HG02610 (cell line): Measurements from ENCODE around the gene CLK3.

Experiments used
- ATAC-seq: cut with Tn5 transposase; IDR thresholded peaks from one replicate; pipeline ENCODE4 v1.9.1; 2021; ENCODE audit warnings: mild to moderate bottlenecking, moderate library complexity; ENCODE audit not compliant: unreplicated experiment

Gene CLK3

DNA sequence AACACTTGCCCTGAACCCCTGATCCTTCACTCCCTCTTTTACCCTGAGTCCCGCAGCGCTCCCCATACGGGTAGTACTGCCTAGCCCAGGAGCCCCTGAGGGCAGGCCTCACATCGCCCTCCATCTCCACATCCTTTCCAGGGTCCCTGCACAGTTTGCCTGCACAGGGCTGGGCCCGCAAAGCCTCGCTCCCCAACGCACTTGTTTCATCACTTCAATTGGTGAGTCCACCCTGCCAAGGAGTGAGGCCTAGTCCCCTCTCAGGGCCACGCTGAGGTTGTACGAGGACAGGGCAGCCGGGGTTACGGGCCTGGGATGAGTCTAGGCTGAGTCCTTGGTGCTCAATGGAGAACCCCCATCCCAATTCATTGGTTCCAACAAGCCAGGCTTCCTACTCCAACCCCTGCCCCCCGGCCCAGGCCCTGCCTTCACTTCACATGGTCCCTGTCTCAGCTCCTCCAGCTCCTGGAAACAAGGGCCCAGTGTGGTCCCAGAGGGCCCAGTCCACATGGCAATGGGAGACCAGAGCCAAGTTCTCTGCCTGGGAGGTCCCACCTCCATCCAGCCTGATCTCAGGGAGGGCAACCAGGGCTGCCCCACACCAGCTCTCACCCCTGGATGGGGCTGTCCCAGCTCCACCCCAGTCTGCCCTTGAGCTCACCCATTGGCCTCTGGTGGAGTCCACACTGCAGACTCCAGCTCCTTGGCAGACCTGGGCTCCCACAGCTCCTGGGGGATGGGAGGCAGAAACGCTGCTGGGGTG lies 12.4 kb upstream of the CLK3 start:
- no peak for ATAC-seq

DNA sequence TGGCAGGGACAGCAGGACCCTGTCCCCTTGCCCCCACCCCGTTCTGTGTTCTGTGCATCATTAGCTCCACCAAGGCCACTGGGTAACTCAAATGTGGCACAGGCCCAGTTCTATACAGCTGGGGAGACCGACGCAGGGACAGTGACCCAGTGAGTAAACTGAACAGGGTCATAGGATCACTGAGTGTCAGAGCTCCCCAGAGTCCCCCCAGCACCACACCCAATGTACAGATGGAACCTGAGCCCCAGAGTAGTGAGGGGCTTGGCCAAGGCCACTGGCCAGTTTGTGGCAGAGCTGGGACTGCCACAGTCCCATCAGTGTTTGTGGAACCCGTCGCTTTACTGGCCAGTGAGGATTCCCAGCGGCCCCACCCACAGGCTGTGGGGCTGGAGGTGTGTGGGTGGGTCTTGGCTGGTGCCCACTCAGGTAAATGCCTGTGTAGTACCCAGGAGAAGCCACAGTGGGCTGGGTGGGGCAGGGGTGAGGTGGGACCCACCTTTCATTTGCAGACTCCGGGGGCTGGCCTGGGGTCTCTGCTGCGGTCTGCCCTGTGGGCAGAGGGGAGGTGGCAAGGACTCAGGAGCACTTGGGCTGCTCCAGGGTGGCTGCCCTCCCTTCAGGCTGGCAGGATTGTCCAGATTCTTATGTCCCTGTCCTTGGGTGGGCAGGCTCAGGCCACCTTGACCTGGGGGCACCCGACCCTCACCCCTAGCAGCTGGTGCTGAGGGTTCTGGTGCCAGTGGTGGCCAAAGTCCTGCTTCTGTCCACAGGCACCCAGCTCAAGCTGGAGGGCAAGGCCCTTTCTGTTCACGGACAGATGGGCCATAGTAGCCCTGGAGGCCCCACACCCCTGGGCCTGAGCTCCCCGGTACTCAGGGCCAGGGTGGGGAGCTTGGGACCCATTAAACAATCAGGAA lies 11.6 kb upstream of the CLK3 start:
- ATAC-seq = no peak

DNA sequence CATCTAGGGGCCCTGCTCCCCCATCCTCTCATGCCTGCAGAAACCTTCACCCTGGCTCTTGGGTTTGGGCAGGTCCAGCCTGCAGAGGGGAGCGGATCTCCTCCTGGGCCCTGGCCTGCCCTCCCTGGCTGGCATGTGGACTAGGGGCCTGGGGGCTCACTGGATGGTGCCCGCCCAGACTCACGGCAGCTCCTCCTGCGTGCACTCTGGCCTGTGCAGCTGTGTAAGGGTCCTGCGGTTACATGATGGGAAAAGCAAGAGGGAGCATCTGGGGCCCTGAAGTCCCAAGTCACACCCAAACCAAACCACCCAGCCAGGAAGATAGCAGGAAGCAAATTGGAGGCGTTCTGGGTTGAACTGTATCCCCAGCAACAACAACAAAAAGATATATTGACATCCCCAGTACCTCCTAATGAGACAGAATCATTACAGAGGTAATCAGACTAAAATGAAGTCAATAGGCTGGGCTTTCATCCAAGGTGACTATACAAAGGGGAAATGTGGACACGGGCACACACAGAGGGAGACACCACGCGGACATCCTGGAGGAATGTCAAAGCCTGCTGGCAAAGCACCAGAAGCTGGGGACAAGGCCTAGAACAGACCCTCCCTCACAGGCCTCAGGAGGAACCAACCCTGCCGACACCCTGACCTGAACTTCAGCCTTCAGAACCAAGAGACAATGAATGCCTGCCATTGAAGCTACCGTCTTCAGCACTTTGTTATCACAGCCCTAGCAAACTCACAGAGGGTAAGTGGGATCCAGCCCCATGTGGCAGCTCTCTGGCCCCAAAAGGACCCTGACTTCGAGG lies 10.4 kb upstream of the CLK3 start:
- ATAC-seq = no peak

DNA sequence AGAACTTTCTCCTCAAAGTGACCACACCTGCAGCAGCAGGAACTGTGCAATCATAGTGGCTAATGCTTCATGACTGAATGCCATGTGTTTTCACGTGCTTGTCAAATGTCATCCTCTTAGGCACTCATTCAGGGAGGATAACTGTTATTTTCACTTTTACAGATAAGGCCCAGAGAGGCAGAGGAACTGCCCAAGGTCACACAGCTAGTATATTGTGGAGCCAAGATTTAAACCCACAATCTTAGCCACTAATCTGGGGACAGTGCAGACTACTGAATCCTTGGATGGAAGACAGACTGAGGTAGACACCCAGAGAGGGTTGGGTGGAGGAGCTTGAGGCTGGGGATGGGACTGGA lies 9.9 kb upstream of the CLK3 start:
- ATAC-seq = no peak

DNA sequence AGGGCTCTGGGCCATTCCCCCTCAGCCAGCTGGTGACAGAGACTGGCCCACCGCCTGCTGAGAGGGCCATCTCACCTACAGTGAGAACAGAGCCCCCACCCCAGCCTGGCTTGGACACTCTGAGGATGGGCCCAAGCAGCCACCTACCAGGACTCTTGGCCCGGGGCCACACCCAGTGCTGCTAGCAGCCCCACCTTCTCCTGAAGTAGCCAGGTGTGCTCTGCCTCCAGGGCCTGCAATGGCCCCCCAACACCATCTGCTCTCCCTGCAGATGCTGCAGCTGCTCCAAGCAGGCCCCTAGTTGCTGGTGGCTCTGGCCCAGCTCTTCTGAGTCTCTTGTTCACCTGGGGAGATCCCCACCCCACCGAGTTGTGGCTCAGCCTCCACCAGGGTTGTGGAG lies 6.8 kb upstream of the CLK3 start:
- no peak for ATAC-seq

DNA sequence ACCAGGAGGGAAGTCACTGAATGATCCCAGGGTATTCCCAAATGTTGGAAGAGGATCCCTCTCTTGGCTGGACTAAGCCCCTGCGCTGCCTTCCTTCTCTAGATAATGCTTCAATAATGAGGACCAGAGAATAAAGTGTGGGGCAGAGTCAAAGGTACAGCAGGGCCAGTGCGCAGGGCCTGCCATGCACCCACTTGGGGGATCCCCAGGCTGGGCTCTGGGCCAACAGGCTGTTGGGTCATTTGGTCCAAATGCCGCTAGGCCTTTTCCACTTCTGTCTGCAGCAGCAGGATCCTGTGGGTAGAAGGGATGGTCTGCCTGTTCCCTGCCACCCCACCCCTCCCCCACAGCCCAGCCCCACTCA lies 5.7 kb upstream of the CLK3 start:
- no peak for ATAC-seq

DNA sequence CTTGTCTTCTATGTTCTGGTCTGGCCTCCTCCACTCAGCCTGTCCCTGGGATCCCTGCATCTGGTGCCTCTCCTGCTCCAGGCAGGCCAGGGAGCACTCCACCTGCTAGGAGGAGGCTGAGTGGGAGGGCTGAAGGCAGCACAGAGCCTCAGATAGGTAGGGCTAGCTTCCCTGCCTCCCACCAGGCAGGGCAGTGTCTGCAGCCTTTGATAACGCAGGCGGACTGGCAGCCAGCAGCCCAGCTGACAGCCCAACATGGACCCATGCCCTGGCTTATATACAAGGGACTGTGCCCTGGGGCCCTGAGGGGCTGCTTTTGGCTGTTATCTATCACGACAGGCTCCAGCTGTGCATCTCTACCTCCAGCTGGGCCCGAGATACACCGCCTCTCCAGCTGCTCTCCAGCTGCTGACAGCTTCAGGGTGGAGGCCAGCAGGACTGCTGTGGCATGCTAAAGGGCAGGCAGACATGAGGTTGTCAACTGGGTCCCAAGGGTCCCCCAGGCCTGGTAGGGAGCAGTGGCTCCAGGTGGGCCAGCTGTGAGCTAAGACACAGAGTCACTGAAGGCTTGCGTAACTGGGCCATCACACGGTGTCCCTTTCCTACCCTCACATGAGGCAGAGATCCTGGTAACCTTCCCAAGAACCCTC lies 5.2 kb upstream of the CLK3 start:
- ATAC-seq = no peak

DNA sequence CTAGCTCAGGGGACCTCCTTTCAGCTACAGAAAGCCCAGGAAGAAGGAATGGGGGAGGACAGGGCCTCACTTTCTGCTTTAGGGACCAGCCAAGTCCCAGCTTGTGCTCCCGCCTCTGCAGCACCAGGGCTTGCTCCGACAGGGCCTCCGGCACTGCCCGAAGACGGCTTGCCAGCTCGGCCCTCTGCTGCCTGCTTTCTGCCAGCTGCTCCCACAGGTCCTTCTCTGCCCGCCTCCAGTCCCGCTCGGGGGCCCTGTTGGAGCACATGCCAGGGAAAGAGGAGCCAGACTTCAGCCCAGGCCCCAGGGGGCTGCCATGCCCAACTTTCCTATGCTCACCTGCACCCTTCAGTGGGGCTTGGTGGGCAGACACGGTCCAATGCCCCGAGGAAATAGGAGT lies 4.3 kb upstream of the CLK3 start:
- no peak for ATAC-seq

DNA sequence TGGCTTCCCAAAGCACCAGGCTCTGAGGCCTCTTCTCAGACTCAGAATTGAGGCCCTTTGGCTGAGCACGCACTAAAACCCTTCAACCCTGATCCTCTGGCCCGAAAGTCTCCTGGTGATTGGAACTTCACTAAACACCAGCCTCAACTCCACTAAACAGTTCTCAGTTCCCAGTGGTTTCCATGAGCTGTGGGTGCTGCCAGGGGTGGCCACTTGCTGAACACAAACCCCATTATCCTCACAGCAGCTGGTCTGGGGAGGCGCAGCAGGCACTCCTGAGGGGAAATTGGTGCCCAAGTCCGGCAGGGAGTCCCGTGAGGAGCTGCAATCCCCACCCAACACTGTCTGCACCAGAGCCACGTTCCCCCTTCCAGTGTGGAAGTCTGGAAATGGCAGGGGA lies 3.8 kb upstream of the CLK3 start:
- no peak for ATAC-seq

DNA sequence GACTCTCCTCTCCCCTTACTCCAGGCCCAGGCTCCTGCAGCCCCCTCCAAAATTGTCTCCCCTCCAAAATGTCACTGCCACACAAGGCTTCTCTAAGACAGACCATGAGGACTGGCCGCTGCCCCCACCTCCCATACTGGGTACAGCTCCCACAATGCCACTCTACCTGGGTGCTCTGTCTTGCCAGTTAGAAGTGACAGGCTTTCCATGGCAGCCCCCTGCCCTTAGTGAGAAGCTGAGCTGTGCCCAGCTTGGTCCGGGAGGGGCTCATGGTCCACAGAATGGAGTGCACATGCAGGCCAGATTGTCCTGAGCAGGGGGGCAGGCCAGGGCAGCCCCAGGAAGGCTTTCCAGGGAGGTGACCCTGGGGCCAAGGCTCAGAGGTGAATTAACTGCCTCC lies 3.0 kb upstream of the CLK3 start:
- no peak for ATAC-seq

DNA sequence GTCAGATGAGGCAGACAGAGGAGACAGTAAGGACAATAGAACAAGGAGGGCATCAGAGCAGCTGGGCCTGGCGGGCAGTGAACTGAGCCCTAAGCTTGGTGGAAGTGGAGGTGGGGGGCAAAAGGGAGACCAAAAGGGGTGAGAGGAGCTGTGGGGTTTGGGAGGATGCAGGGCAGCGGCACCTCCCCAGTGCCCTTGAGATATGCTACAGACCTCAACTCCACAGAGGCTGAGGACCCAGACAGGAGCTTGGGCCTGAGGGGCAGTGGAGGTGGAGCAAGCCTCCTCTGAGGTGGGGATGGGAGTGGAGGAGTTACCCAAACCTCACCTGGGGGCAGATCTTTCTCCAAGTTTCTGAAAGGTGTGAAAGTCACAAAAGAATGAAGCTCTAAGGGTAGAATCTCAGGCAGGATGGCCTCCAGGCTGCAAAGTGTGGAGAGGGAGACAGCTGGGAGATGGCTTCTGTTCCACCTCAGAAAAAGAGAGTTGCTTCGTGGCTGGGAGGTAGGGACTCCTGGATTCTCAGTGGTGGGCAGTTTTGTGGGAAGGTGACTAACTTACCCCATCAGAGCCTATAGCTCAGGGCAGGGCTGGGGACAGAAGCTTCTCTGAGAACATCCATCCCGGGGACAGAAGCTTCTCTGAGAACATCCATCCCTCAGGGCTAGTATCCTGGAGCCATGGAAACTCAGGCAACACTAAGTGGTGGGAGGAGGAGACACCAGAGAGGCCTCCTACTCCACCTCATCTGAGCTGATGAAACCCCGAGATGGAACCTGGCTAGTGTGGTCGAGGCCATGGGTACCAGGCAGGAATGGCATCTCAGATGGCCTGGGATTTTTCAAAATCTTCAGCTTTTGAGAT lies 2.3 kb upstream of the CLK3 start:
- no peak for ATAC-seq

DNA sequence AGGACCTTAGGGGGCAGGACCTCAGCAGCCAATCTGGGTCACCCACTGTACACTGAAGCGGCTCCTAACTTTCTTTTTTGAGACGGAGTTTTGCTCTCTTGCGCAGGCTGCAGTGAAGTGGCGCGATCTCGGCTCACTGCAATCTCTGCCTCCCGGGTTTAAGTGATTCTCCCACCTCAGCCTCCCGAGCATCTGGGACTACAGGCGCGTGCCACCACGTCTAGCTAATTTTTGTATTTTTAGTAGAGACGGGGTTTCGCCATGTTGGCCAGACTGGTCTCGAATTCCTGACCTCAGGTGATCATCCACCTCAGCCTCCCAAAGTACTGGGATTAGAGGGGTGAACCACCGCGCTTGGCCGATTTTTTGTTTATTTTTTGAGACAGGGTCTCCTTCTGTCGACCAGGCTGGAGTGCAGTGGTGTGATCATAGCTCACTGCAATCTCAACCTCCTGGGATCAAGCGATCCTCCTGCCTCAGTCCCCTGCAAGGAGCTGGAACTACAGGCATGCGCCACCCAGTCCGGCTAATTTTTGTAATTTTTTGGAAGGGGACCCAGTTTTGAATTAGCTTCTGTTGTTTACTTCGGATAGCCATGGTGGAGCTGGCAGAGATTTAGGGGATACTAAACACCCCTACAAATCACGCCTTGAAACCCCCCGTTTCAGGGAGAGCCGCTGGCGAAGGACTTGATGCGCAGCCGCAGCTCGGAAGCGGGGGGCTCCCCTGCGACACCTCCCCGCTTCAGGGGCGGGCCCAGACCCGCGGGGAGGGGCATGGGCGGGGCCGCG lies 1.5 kb upstream of the CLK3 start:
- ATAC-seq = no peak

DNA sequence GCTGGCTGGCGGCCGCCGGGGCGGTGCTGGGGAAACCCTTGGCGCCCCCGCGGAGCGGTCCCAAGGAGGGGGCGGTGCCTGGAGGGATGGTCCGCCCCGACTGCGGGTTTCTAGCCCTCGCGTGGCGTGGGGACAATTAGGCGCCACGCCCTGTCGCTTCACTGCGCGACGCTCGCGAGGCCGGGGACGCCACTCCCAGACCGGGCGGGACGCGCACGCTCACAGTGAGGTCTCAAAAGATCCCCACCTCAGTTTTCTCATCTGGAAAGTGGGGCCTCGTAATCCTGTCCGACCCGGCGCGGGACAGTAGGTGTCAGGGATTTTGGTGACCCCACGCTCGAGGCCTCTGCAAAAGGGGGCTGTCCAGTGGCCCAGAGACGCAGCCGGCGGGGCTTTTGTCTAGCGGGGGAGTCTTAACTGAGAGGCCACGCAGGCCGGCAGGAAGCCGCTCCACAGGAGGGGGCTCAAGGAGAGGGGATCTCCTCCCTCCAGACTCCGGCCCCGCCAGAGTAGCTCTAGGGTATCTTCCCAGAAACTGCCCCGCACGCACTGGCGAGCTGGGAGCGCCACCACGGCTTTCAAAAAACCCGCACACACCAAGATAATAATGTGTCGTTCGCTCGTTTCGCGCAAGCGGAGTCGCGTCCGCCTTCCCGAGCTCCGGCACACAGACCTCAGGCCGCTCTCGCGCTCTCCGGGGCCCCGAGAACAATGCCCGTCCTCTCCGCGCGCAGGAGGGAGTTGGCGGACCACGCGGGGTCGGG lies 710 bp upstream of the CLK3 start:
- peak; percentile 39 for ATAC-seq

DNA sequence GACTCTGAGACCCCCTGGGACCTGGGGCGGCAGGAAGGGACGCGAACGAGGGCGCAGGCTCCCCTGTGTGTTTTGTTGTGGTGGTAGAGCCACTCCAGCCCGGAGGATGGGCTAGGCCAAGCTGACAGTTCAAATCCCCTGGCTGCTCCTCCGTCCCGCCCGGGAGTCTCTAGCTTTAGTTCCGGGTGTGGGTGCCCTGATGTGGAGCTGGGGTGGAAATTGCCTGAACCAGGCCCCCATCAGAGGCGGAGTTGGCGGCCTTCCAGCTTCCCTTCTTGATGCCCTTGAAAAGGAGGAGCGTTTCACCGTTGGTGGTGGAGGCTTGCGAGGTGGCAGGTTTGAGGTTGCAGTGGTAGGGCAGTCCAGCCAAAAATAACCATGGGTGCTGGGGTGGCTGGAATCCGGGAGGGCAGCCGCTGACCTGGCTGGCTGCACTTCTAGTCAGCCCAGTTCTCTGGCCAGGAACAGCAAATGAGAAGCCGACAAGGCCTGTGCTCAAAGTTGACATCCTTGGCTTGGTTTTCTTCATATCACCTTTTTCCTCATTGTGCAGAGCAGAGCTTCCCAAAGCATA lies 817 bp downstream of the CLK3 start:
- no peak for ATAC-seq

DNA sequence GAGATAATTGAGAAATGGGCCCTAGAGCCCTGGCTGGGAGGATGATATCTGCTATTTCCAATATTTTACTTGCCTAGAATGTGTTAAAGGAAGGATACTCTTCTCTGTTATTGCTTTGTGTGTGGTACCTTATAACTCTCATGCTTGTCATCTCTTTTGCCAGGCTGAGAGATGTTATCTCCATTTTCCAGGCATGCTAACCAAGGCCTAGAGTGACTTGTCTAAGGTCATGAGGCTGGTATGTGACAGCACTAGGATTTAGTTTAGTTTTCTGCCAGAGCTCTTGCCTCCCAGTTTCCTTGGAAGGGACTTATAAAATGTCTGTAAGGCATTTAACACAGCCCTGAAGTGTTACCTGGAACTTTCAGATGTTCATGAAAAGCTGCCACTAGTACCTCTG lies 1.4 kb downstream of the CLK3 start:
- ATAC-seq = no peak

DNA sequence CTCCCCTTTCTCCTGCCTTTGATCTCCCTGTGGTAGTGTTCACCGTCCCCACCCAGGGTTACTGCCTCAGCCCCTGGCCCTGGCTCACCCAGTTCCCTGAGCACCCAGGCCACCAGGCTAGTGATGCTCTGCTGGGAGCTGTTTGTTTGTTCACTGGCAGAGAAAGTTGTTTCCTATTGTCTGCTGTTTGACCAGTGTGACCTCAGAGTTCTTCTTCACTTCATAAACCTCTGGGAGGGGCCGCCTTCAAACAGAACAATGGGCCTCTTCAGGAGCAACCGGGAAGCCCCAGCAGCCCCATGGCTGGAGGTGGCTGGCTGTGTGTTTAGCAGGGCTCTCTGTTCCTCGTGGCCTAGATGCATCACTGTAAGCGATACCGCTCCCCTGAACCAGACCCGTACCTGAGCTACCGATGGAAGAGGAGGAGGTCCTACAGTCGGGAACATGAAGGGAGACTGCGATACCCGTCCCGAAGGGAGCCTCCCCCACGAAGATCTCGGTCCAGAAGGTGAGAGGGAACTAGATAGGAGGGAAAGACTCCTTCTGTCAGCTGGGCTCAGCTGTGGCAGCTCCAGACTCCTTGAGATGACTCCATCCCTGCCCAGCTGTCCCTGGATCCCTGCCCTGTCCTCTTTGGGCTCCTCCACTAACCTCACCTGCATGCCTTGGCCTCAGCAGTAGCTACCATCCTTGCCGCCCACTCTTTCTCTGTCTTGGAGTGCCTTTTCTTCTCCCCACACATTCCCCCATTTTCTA lies 3.4 kb downstream of the CLK3 start:
- ATAC-seq = no peak

DNA sequence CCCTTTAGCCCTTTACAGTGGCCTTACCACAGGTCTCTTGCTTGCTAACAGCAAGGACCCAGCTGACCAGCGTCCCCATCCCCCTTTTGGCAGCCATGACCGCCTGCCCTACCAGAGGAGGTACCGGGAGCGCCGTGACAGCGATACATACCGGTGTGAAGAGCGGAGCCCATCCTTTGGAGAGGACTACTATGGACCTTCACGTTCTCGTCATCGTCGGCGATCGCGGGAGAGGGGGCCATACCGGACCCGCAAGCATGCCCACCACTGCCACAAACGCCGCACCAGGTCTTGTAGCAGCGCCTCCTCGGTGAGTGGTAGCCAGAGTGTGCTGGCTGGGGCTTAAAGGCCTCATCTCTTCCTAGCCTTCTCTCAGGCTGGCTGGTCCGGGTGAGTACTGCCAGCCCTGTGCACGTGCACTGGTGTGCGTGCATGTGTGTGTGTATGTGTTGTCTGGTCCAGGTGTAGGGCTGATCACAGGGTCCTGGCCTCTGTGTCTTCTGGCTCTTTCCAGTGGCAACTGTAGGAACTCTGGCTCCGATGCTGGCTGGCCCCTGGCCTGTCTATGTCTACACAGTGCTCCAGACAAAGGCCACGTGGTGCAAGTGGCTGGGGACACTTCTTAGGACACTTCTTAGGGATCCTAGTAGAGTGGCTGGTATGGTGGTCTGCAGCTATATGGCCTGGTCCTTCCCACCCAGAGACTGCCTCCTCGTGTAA lies 4.4 kb downstream of the CLK3 start:
- no peak for ATAC-seq
